ENCODE results near the gene MAST2. TPM values are rescaled to one million over a fixed set of nuclear protein-coding genes. Genes with fewer than 3 reads are reported as not detected.

Gene MAST2
- total RNA-seq, 1 donor from 2014 or later, result 27.6 TPM

GRCh38 chr1:46019348-46019747 is 215.9 kb downstream of the MAST2 start:
- Mint-ChIP-seq H3K4me1 (ENCODE audit: unreplicated experiment) (no peaks in the 10 kb centered on the region), H3K36me3 (ENCODE audit: low read depth, unreplicated experiment) (peaks cover 12% of the 10 kb centered on the region), H3K27me3 (ENCODE audit: unreplicated experiment) (no peaks in the 10 kb centered on the region), H3K4me3 (ENCODE audit: unreplicated experiment) (no peak overlapping the region), H3K9me3 (ENCODE audit: unreplicated experiment) (no peaks in the 10 kb centered on the region), H3K27ac (ENCODE audit: unreplicated experiment) (no peak overlapping the region)
- DNase-seq (ENCODE audit: low spot score), result no peak
- TF ChIP-seq CTCF (IDR thresholded peaks at IDR 0.05; ENCODE audit: unreplicated experiment), result no peak

GRCh38 chr1:46020010-46020409 is 216.6 kb downstream of the MAST2 start:
- Mint-ChIP-seq H3K27me3 (ENCODE audit: unreplicated experiment) (no peaks in the 10 kb centered on the region), H3K9me3 (ENCODE audit: unreplicated experiment) (no peaks in the 10 kb centered on the region), H3K4me3 (ENCODE audit: unreplicated experiment) (no peak overlapping the region), H3K27ac (ENCODE audit: unreplicated experiment) (no peak overlapping the region), H3K36me3 (ENCODE audit: low read depth, unreplicated experiment) (peaks cover 14% of the 10 kb centered on the region), H3K4me1 (ENCODE audit: unreplicated experiment) (no peaks in the 10 kb centered on the region)
- no peak for DNase-seq (ENCODE audit: low spot score)
- no peak for TF ChIP-seq CTCF (IDR thresholded peaks at IDR 0.05; ENCODE audit: unreplicated experiment)

GRCh38 chr1:46021046-46021996 is 217.9 kb downstream of the MAST2 start:
- Mint-ChIP-seq H3K9me3 (ENCODE audit: unreplicated experiment) (no peaks in the 10 kb centered on the region), H3K4me1 (ENCODE audit: unreplicated experiment) (peaks cover 3% of the 10 kb centered on the region), H3K27ac (ENCODE audit: unreplicated experiment) (no peak overlapping the region), H3K36me3 (ENCODE audit: low read depth, unreplicated experiment) (peaks cover 14% of the 10 kb centered on the region), H3K4me3 (ENCODE audit: unreplicated experiment) (no peak overlapping the region), H3K27me3 (ENCODE audit: unreplicated experiment) (peaks cover 1% of the 10 kb centered on the region)
- DNase-seq (ENCODE audit: low spot score), result no peak
- no peak for TF ChIP-seq CTCF (IDR thresholded peaks at IDR 0.05; ENCODE audit: unreplicated experiment)

- Mint-ChIP-seq H3K4me3 (ENCODE audit: unreplicated experiment) (no peak overlapping the region), H3K9me3 (ENCODE audit: unreplicated experiment) (no peaks in the 10 kb centered on the region), H3K27me3 (ENCODE audit: unreplicated experiment) (peaks cover 7% of the 10 kb centered on the region), H3K27ac (ENCODE audit: unreplicated experiment) (no peak overlapping the region), H3K4me1 (ENCODE audit: unreplicated experiment) (peaks cover 10% of the 10 kb centered on the region), H3K36me3 (ENCODE audit: low read depth, unreplicated experiment) (peaks cover 17% of the 10 kb centered on the region)
- no peak for TF ChIP-seq CTCF (IDR thresholded peaks at IDR 0.05; ENCODE audit: unreplicated experiment)
- no peak for DNase-seq (ENCODE audit: low spot score)
Observed at GRCh38 chr1:46026531-46026930, 223.1 kb downstream of the MAST2 start.
